HL-60 (cell line): Measurements from ENCODE around the gene PEX10.

Experiments used
- DNase-seq, 2 experiments: peaks; one replicate each; pipeline ENCODE4 v3.0.0-alpha.2; 2010 to 2020; ENCODE audit warnings: low read depth in 1 of 2, low spot score in 1 of 2
- H3K27ac ChIP-seq: fragments of 250-450 bp; sonication (Bioruptor Pico); replicated peaks from 2 replicates; pipeline ENCODE4 v1.5.1; 2020; ENCODE audit warnings: mild to moderate bottlenecking, moderate library complexity
- H3K27me3 ChIP-seq: fragments of 250-450 bp; sonication (Bioruptor Pico); 2 replicates; pipeline ENCODE4 v1.5.1; 2021; ENCODE audit warnings: mild to moderate bottlenecking, moderate library complexity; ENCODE audit not compliant: insufficient read depth, poor library complexity, severe bottlenecking
- H3K4me3 ChIP-seq: replicated peaks from 2 replicates; pipeline ENCODE4 v1.5.1; 2011; ENCODE audit warnings: mild to moderate bottlenecking, control low read depth, low read length; ENCODE audit not compliant: insufficient read depth
- GABPA ChIP-seq: IDR thresholded peaks from 2 replicates; pipeline ENCODE4 v1.6.1; 2012; ENCODE audit warnings: low read depth
- POLR2AphosphoS5 ChIP-seq: IDR thresholded peaks from 2 replicates; pipeline ENCODE4 v1.6.1; 2012; ENCODE audit warnings: low read depth
- SPI1 ChIP-seq: IDR thresholded peaks from 2 replicates; pipeline ENCODE4 v1.6.1; 2012; ENCODE audit warnings: low read depth, mild to moderate bottlenecking, borderline replicate concordance
- TF ChIP-seq, protein P1 (sequence below): IDR thresholded peaks from one replicate; pipeline ENCODE4 v1.5.1; 2011; ENCODE audit warnings: low read length, control low read depth, inconsistent platforms; ENCODE audit not compliant: insufficient read depth
- TF ChIP-seq, protein P2 (sequence below): IDR thresholded peaks from 2 replicates; pipeline ENCODE4 v1.6.1; 2012; ENCODE audit warnings: low read depth; ENCODE audit not compliant: insufficient replicate concordance

PEX10 gene

DNA sequence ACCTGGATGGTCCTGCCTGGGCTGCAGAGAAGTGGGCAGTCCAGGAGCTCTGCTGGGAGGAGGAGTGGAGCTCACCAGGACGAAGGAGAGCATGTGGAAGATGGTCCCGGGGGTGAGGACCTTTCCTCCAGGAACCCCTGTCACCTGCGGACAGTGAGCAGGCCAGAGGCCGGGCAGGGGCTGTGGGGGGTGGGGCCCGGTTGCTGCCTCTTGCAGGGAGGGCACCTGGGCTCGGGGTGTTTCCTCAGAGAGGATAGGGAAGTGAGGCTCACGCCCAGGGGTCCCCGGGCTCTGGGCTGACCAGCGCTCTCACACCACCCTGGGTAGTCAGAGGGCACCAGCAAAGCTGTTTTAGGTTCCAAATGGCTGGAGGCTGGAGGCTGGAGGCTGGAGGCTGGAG lies 22.7 kb upstream of the PEX10 start:
- TF ChIP-seq, protein P1, sequence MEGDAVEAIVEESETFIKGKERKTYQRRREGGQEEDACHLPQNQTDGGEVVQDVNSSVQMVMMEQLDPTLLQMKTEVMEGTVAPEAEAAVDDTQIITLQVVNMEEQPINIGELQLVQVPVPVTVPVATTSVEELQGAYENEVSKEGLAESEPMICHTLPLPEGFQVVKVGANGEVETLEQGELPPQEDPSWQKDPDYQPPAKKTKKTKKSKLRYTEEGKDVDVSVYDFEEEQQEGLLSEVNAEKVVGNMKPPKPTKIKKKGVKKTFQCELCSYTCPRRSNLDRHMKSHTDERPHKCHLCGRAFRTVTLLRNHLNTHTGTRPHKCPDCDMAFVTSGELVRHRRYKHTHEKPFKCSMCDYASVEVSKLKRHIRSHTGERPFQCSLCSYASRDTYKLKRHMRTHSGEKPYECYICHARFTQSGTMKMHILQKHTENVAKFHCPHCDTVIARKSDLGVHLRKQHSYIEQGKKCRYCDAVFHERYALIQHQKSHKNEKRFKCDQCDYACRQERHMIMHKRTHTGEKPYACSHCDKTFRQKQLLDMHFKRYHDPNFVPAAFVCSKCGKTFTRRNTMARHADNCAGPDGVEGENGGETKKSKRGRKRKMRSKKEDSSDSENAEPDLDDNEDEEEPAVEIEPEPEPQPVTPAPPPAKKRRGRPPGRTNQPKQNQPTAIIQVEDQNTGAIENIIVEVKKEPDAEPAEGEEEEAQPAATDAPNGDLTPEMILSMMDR = no peak
- TF ChIP-seq GABPA = no peak
- no peak for TF ChIP-seq SPI1
- TF ChIP-seq, protein P2, sequence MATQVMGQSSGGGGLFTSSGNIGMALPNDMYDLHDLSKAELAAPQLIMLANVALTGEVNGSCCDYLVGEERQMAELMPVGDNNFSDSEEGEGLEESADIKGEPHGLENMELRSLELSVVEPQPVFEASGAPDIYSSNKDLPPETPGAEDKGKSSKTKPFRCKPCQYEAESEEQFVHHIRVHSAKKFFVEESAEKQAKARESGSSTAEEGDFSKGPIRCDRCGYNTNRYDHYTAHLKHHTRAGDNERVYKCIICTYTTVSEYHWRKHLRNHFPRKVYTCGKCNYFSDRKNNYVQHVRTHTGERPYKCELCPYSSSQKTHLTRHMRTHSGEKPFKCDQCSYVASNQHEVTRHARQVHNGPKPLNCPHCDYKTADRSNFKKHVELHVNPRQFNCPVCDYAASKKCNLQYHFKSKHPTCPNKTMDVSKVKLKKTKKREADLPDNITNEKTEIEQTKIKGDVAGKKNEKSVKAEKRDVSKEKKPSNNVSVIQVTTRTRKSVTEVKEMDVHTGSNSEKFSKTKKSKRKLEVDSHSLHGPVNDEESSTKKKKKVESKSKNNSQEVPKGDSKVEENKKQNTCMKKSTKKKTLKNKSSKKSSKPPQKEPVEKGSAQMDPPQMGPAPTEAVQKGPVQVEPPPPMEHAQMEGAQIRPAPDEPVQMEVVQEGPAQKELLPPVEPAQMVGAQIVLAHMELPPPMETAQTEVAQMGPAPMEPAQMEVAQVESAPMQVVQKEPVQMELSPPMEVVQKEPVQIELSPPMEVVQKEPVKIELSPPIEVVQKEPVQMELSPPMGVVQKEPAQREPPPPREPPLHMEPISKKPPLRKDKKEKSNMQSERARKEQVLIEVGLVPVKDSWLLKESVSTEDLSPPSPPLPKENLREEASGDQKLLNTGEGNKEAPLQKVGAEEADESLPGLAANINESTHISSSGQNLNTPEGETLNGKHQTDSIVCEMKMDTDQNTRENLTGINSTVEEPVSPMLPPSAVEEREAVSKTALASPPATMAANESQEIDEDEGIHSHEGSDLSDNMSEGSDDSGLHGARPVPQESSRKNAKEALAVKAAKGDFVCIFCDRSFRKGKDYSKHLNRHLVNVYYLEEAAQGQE = no peak
- TF ChIP-seq POLR2AphosphoS5 = no peak
- H3K27ac ChIP-seq = no peak overlapping the region
- DNase-seq = no peak
- H3K27me3 ChIP-seq = peaks cover 7% of the 10 kb centered on the region
- no peak overlapping the region for H3K4me3 ChIP-seq

DNA sequence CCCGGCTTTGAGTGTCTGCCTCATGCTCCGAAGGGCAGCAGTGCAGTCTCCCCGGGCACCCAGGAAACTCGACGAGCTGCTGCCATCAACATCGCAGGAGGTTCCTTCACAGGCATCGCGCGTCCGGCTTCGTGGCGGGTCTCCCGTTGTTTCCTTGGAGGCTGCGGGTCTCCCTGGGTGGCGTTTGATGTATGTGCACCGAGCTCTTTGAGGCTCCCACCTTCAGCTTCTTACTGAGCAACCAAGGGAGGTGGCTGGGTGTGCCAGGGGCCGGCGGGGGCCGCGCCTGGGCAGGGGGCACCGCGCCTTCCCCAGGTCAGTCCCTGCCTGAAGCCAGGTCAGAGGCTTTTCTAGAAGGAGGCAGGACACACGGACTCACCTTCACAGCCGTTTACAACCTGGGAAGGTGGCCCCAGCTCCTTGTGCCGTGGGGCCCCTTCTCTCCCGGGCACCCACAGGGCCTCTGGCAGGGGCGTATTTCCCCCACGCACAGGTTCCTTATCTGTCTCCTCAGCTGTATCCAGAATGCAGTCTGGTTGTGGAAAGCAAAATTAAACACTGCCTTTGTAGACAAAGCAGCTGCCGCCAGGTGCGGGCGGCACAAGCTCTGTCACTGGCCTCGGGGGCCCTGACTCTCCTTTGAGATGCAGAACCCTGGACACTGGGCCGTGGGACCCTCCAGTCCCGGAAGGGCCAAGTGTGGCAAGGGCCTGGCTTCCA lies 21.7 kb upstream of the PEX10 start:
- Histone ChIP-seq H3K27me3 (peaks cover 7% of the 10 kb centered on the region), H3K4me3 (no peak overlapping the region), H3K27ac (no peak overlapping the region)
- TF ChIP-seq, protein P1 = no peak
- TF ChIP-seq GABPA (no peak), POLR2AphosphoS5 (no peak), SPI1 (no peak)
- TF ChIP-seq, protein P2 = no peak
- no peak for DNase-seq

DNA sequence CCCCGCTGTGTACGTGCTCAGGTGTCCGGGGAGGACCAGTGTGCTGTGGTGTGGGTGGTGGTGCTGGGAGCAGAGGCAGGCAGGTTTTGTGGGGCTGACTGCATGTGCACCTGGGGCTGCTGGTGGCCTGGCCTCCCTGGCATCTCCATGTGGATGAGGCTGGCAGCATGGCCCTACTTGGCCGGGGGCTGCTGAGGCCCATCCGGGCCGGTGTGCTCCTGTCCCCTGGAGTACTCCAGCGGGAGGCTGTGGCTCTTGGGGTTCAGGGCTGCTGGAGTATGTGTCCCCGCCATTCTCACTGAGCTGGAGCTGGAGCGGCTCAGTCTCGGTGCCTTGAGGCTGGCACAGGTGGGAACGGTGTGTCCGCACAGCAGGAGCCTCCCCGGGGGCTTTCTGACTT lies 20.8 kb upstream of the PEX10 start:
- H3K27ac ChIP-seq = no peak overlapping the region
- peaks cover 7% of the 10 kb centered on the region for H3K27me3 ChIP-seq
- DNase-seq = no peak
- TF ChIP-seq, protein P2 = no peak
- TF ChIP-seq GABPA (no peak), SPI1 (no peak), POLR2AphosphoS5 (no peak)
- TF ChIP-seq, protein P1 = no peak
- no peak overlapping the region for H3K4me3 ChIP-seq
